HG03565 (cell line): ENCODE results near the gene GEMIN8.

Source experiments
- ATAC-seq: cut with Tn5 transposase; IDR thresholded peaks from one replicate; pipeline ENCODE4 v1.9.1; 2021; ENCODE audit warnings: mild to moderate bottlenecking, moderate library complexity; ENCODE audit not compliant: unreplicated experiment

Gene GEMIN8

GRCh38 chrX:14029425-14030173, at the start of gene GEMIN8:
Gene GEMIN8 (minus strand): TSS chrX:14029892. CDS start chrX:14021478, 8,414 bp downstream.
- peak; percentile 71 for ATAC-seq

- ATAC-seq: no peak
These were observed 46.9 kb upstream of the GEMIN8 start for GRCh38 chrX:14076639-14077038.

GRCh38 chrX:14073556-14073955, 43.9 kb upstream of the GEMIN8 start:
- ATAC-seq: no peak

- no peak for ATAC-seq
These were observed 43.4 kb upstream of the GEMIN8 start for GRCh38 chrX:14073071-14073470.

- ATAC-seq: no peak
These were observed 36.1 kb upstream of the GEMIN8 start for GRCh38 chrX:14065800-14066199.

- no peak for ATAC-seq
These were observed 35.1 kb upstream of the GEMIN8 start for GRCh38 chrX:14064626-14065432.

- ATAC-seq: no peak
These were observed 32.8 kb upstream of the GEMIN8 start for GRCh38 chrX:14062524-14062923.

GRCh38 chrX:14056206-14056605, 26.5 kb upstream of the GEMIN8 start:
- ATAC-seq: no peak

- no peak for ATAC-seq
These were observed 21.7 kb upstream of the GEMIN8 start for GRCh38 chrX:14051416-14051815.

GRCh38 chrX:14050709-14051108, 21.0 kb upstream of the GEMIN8 start:
- ATAC-seq: no peak

- no peak for ATAC-seq
These were observed 13.5 kb upstream of the GEMIN8 start for GRCh38 chrX:14043209-14043608.

GRCh38 chrX:14039344-14039743, 9.7 kb upstream of the GEMIN8 start:
- peak; percentile 68 for ATAC-seq

GRCh38 chrX:14038375-14039085, 8.8 kb upstream of the GEMIN8 start:
- ATAC-seq: no peak

- ATAC-seq: no peak
These were observed 2.7 kb upstream of the GEMIN8 start for GRCh38 chrX:14032406-14032805.

- ATAC-seq: no peak
These were observed 460 bp upstream of the GEMIN8 start for GRCh38 chrX:14030174-14030530.

- no peak for ATAC-seq
These were observed 660 bp downstream of the GEMIN8 start for GRCh38 chrX:14029039-14029424.

- ATAC-seq: peak; percentile 28
These were observed 1.2 kb downstream of the GEMIN8 start for GRCh38 chrX:14028473-14028872.

GRCh38 chrX:14027511-14028019, 2.1 kb downstream of the GEMIN8 start:
- peak; percentile 64 for ATAC-seq

GRCh38 chrX:14027036-14027435, 2.7 kb downstream of the GEMIN8 start:
- ATAC-seq: no peak

GRCh38 chrX:14026121-14026520, 3.6 kb downstream of the GEMIN8 start:
- no peak for ATAC-seq

GRCh38 chrX:14022019-14022418, 7.7 kb downstream of the GEMIN8 start:
- ATAC-seq: no peak
